Small intestine (tissue), 7 donors: ENCODE results near the gene MARCO. TPM values are rescaled to one million over a fixed set of nuclear protein-coding genes. Genes with fewer than 3 reads are reported as not detected.
"Not testable (repeated sequence)": the region's sequence is repeated elsewhere in the genome, so short reads cannot be mapped to it uniquely, and the experiment has no call there.

Experiments used
- DNase-seq, 2 donors: peaks; one replicate each; pipeline versions ENCODE4 v3.0.0 to v3.0.0-alpha.2; 2013
- FAIRE-seq: peaks from 2 replicates; lab custom pipeline; 2012; peaks lifted over from hg19 to GRCh38; lab: Jason Lieb, UNC
- H3K27ac ChIP-seq, 3 donors: one replicate each; pipeline ENCODE4 v1.5.1; 2013; ENCODE audit warnings: low read length in 2 of 3, mild to moderate bottlenecking in 2 of 3, control low read depth in 1 of 3, inconsistent platforms in 1 of 3, low read depth in 1 of 3, moderate library complexity in 1 of 3
- H3K27me3 ChIP-seq, 3 donors: one replicate each; pipeline ENCODE4 v1.6.1; 2013; ENCODE audit warnings: low read length in 3 of 3, inconsistent platforms in 1 of 3; ENCODE audit not compliant: control insufficient read depth in 3 of 3, insufficient read depth in 3 of 3
- H3K36me3 ChIP-seq, 3 donors: one replicate each; pipeline ENCODE4 v1.6.1; 2013; ENCODE audit warnings: low read length in 3 of 3, inconsistent platforms in 1 of 3, low read depth in 1 of 3, mild to moderate bottlenecking in 1 of 3, moderate library complexity in 1 of 3; ENCODE audit not compliant: control insufficient read depth in 3 of 3, insufficient read depth in 2 of 3
- H3K4me1 ChIP-seq, 3 donors: one replicate each; pipeline ENCODE4 v1.6.1; 2013; ENCODE audit warnings: low read length in 2 of 3, inconsistent platforms in 1 of 3, low read depth in 1 of 3, mild to moderate bottlenecking in 1 of 3, moderate library complexity in 1 of 3; ENCODE audit not compliant: control insufficient read depth in 3 of 3, insufficient read depth in 2 of 3
- H3K4me3 ChIP-seq, 3 donors: one replicate each; pipeline ENCODE4 v1.5.1; 2013; ENCODE audit warnings: low read length in 3 of 3, control low read depth in 1 of 3, inconsistent platforms in 1 of 3, low read depth in 1 of 3, mild to moderate bottlenecking in 1 of 3, moderate library complexity in 1 of 3
- H3K9me3 ChIP-seq, 2 donors: one replicate each; pipeline ENCODE4 v1.6.1; 2013; ENCODE audit warnings: low read depth in 1 of 2, low read length in 1 of 2; ENCODE audit not compliant: control insufficient read depth in 2 of 2, insufficient read depth in 1 of 2
- WGBS, 3 donors: extraction: QIAGEN DNeasy Blood & Tissue Kit; methylation state at CpG; one replicate each; pipeline ENCODE4 v1.1.7; 2013; 5-methylcytosine and 5-hydroxymethylcytosine counted together
- polyA plus RNA-seq, 4 donors: library from polyadenylated mRNA; stranded (reverse) in 3 of 4; unstranded in 1 of 4; fragments of 200-250 nt in 3 of 4; fragments of 120-200 nt in 1 of 4; gene quantifications; one replicate each; pipeline versions ENCODE4 v1.2.1 to v1.2.3, GENCODE V29; 2013
- donor health status: healthy with polysubstance abuse.
- donor health status: control.
- donor health status: control.
- donor health status: Bipolar disorder and iron deficiency.
- donor health status: healthy.

The MARCO gene
- polyA plus RNA-seq, 4 donors, result 0.03 to 13.4 (median 2.2) TPM

DNA sequence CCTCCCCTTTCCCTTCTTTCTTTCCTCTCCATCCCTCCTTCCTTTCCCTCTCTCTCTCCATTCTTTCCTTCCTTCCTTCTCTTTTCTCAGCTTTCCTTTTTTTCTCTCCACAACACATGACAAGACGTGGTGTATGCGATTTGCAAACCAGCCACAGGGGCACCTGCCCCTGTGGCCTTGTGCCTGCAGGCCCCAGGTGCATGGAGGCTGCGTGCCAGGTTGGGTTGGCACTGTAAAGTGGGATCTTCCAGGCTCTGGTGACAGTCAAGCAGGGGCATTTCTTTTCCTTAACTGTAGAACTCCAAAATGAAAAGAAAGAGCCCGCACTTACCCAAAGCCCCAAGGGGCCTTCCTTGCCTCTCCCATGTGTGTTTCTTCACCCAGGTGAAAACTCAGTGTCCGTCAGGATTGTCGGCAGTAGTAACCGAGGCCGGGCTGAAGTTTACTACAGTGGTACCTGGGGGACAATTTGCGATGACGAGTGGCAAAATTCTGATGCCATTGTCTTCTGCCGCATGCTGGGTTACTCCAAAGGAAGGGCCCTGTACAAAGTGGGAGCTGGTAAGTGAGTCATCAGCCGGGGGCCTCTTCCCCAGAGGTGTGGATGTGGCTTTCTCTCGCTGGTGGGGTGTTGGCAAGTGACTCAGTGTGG, 50.9 kb downstream of the MARCO start:
- Histone ChIP-seq H3K27me3 (peaks cover 0 to under 1% (median 0%) of the 10 kb centered on the region in 3 donors), H3K36me3 (no peaks in the 10 kb centered on the region), H3K9me3 (no peaks in the 10 kb centered on the region), H3K27ac (no peak overlapping the region), H3K4me3 (no peak overlapping the region), H3K4me1 (no peaks in the 10 kb centered on the region)
- DNase-seq (no peak), FAIRE-seq (no peak)
- 78 to 80% (median 79%) methylated on average over 13 of the region's 13 CpGs for WGBS, 3 donors

DNA sequence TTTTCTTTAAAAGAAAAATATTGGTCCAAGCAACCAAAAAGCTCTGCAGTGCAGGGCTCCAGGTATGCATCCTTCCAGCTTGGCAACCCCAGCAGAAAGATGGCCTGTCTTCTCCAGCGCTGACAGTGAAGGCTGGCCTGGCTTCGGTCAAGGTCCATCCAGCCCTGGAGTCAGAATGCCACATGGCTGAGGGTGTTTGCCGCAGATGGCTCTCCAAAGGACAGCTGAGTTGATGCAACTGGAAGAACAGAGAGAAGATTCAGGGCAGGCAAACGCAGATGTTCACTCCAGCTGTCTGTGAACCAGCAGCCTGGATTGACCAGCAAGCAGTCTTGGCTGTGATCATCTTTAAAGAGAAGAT, 51.4 kb downstream of the MARCO start:
- Histone ChIP-seq H3K9me3 (no peaks in the 10 kb centered on the region), H3K36me3 (no peaks in the 10 kb centered on the region), H3K27ac (no peak overlapping the region), H3K27me3 (no peaks in the 10 kb centered on the region), H3K4me1 (no peaks in the 10 kb centered on the region), H3K4me3 (no peak overlapping the region)
- FAIRE-seq (no peak), DNase-seq (no peak)
- WGBS, 3 donors, result 80 to 85% (median 82%) methylated on average over 4 of the region's 4 CpGs

DNA sequence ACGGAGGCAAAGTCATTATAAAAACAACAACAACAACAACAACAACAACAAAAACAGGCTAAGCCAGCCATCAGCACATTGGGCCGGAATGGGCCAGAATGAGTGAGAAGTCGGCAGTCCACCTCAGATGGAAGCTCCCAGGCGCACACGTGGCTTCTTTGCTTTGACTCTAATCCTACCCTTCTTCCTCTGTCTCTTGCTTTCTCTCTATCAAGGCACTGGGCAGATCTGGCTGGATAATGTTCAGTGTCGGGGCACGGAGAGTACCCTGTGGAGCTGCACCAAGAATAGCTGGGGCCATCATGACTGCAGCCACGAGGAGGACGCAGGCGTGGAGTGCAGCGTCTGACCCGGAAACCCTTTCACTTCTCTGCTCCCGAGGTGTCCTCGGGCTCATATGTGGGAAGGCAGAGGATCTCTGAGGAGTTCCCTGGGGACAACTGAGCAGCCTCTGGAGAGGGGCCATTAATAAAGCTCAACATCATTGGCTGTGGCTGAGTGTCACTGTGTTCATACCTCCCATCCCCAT, 52.2 kb downstream of the MARCO start:
- DNase-seq (no peak), FAIRE-seq (no peak)
- H3K9me3 ChIP-seq, result no peaks in the 10 kb centered on the region
- no peak overlapping the region for H3K4me3 ChIP-seq
- 84 to 85% (median 85%) methylated on average over 14 of the region's 14 CpGs for WGBS, 3 donors
- H3K4me1 ChIP-seq, result no peaks in the 10 kb centered on the region
- no peaks in the 10 kb centered on the region for H3K36me3 ChIP-seq
- no peak overlapping the region for H3K27ac ChIP-seq
- H3K27me3 ChIP-seq, result no peaks in the 10 kb centered on the region

DNA sequence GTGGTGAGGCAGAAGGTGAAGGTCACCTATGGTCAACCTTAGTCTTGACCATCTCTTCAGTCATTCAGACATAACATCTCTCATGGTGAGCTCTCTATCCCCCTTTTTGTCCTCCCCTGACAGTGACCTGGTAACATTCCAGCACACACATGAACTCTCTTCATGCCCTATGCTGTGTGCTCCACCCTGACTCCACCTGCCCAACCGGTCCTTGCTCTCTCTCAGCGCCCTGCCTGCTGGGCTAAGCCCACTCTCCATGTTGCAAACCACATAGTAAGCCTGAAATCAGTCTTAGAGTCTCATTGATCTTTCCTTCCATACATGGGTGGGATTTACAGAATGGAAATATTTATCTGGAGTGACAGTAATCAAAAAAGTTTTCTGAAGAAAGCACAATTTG, 52.8 kb downstream of the MARCO start:
- H3K4me3 ChIP-seq, result no peak overlapping the region
- no peaks in the 10 kb centered on the region for H3K4me1 ChIP-seq
- 54 to 69% (median 56%) methylated on average over 2 of the region's 2 CpGs for WGBS, 3 donors
- no peaks in the 10 kb centered on the region for H3K27me3 ChIP-seq
- DNase-seq, result no peak
- H3K36me3 ChIP-seq, result no peaks in the 10 kb centered on the region
- no peak overlapping the region for H3K27ac ChIP-seq
- FAIRE-seq, result no peak
- no peaks in the 10 kb centered on the region for H3K9me3 ChIP-seq

DNA sequence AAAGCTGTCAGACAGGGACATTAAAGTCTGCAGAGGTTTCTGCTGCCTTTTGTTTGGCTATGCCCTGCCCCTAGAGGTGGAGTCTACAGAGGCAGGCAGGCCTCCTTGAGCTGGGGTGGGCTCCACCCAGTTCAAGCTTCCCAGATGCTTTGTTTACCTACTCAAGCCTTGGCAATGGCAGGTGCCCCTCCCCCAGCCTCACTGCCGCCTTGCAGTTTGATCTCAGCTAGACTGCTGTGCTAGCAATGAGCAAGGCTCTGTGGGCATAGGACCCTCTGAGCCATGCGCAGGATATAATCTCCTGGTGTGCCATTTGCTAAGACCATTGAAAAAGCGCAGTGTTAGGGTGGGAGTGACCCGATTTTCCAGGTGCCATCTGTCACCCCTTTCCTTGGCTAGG, 61.9 kb downstream of the MARCO start:
- FAIRE-seq, H3K27ac ChIP-seq, H3K4me3 ChIP-seq, H3K9me3 ChIP-seq, H3K4me1 ChIP-seq, H3K27me3 ChIP-seq, H3K36me3 ChIP-seq, DNase-seq: not testable (repeated sequence)
- WGBS, 3 donors, result 89 to 91% (median 90%) methylated on average over 3 to 4 of the region's 4 CpGs

DNA sequence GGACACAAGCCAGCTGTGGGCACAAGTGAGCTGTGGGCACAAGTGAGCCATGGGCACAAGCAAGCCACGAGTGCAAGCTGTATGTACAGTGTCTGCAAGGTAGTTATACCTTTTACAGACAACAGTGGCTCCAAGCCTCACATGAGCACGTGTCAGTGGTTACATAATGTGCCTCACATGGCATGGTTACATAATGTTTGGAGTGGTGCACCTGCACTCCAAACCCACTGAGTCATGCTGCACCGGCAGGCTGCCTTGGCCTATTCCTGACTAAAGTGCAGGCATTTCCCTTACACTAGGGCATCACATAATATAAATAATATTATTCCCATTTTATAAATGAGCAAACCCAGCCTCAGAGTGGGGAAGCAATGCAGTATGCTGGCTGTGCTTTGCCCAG, 62.6 kb downstream of the MARCO start:
- Histone ChIP-seq H3K36me3 (no peaks in the 10 kb centered on the region), H3K9me3 (peaks cover 0 to 3% of the 10 kb centered on the region in 2 donors), H3K27ac (no peak overlapping the region), H3K27me3 (peaks cover 0 to 10% (median 2%) of the 10 kb centered on the region in 3 donors), H3K4me3 (no peak overlapping the region), H3K4me1 (no peaks in the 10 kb centered on the region)
- no peak for DNase-seq
- WGBS, 3 donors, result 49 to 71% (median 67%) methylated on average over 3 of the region's 3 CpGs
- FAIRE-seq, result no peak

DNA sequence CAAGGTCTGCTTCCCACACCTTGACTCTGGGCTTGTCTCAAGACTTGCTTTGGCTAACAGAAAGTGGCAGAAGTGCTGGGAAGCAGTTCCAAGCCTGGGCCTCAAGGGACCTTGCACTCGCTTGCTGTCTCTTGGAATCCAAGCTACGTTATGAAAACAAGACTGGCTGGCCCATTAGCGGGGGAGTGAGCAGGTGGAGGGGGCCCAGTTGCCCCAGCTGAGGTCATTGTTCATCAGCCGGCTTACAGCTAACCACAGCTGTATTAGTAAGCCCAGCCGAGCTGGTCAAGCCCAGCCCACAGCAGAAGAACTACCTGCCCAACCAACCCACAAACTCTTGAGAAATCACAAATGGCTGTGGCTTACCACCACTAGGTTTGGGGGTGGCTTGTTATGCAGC, 63.1 kb downstream of the MARCO start:
- Histone ChIP-seq H3K4me3 (no peak overlapping the region), H3K36me3 (no peaks in the 10 kb centered on the region), H3K27ac (no peak overlapping the region), H3K27me3 (peaks cover 0 to 11% (median 2%) of the 10 kb centered on the region in 3 donors), H3K9me3 (peaks cover 0 to 3% of the 10 kb centered on the region in 2 donors), H3K4me1 (no peaks in the 10 kb centered on the region)
- DNase-seq (no peak), FAIRE-seq (no peak)
- whole genome bisulfite sequencing, 3 donors, result 55 to 72% (median 61%) methylated on average over 5 of the region's 5 CpGs

DNA sequence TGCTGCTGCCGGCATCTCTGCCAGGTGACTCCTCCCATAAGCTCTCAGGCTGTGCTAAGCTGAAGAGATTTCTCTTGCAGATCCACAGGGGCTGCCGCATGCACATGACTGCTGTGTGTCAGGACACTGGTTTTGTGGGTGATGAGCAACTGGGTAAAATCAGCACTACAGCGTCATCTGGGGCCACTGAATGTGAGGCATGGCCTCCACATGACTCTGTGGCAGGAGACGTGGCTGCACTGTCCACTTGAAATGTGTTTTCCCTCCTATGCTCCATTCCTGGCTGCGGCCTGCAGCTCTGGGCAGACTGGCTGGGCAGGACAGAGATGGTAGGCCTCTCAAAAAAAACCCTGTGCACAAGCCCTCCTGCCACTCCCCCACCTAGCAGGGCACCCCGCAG, 63.6 kb downstream of the MARCO start:
- 79 to 88% (median 80%) methylated on average over 6 of the region's 6 CpGs for WGBS, 3 donors
- Histone ChIP-seq H3K4me3 (no peak overlapping the region), H3K36me3 (no peaks in the 10 kb centered on the region), H3K9me3 (peaks cover 0 to 3% of the 10 kb centered on the region in 2 donors), H3K4me1 (no peaks in the 10 kb centered on the region), H3K27me3 (peaks cover 0 to 15% (median 2%) of the 10 kb centered on the region in 3 donors), H3K27ac (no peak overlapping the region)
- FAIRE-seq (no peak), DNase-seq (no peak)

DNA sequence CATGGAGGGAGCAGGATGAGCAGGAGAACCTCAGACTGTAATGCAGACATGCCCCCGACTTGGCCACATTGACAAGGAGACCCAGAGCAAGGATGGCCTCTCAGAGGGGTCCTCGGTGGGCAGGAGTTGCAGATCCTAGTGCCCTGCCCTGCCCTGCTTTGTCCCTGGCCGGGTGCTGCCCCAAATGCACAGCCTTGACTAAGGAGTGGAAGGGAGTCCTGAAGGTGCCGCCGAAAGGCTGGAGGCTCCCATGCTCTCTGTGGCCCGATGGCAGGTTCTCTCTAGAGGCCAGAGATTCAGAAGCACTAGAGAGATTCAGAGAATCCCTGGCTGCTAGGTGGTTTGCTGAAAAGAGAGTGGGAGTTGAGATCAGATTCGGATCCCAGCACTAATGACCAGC, 64.4 kb downstream of the MARCO start:
- Histone ChIP-seq H3K27ac (no peak overlapping the region), H3K4me3 (no peak overlapping the region), H3K27me3 (peaks cover 0 to 23% (median 2%) of the 10 kb centered on the region in 3 donors), H3K9me3 (peaks cover 0 to 3% of the 10 kb centered on the region in 2 donors), H3K4me1 (no peaks in the 10 kb centered on the region), H3K36me3 (no peaks in the 10 kb centered on the region)
- no peak for DNase-seq
- 73 to 79% (median 75%) methylated on average over 7 of the region's 7 CpGs for WGBS, 3 donors
- no peak for FAIRE-seq
